Measurements from ENCODE around the gene TMEM106C.

DNA sequence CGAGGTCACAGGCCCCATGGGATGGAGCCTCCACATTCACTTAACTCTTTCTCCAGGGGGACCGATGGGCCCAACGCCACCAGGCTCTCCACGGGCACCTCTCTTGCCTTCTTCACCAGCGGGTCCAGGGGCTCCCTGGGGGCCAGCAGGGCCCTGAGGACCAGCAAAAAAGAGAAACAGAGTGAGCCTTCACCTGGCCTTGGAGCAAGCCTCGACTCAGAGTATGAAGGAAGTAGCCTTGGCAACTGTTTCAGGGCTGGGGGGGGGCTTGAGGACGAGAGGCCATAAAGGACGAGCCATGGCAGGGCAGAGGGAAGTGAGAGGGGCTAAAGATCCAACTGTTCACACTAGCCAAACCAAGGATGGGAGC lies 22.9 kb downstream of the TMEM106C start:
- TF ChIP-seq EZH2phosphoT487 (IDR thresholded peaks at IDR 0.05; ENCODE audit: borderline replicate concordance): no peak
- TF ChIP-seq, protein P1, sequence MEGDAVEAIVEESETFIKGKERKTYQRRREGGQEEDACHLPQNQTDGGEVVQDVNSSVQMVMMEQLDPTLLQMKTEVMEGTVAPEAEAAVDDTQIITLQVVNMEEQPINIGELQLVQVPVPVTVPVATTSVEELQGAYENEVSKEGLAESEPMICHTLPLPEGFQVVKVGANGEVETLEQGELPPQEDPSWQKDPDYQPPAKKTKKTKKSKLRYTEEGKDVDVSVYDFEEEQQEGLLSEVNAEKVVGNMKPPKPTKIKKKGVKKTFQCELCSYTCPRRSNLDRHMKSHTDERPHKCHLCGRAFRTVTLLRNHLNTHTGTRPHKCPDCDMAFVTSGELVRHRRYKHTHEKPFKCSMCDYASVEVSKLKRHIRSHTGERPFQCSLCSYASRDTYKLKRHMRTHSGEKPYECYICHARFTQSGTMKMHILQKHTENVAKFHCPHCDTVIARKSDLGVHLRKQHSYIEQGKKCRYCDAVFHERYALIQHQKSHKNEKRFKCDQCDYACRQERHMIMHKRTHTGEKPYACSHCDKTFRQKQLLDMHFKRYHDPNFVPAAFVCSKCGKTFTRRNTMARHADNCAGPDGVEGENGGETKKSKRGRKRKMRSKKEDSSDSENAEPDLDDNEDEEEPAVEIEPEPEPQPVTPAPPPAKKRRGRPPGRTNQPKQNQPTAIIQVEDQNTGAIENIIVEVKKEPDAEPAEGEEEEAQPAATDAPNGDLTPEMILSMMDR (conservative IDR thresholded peaks at IDR 0.05; ENCODE audit: low read length): no peak
